ENCODE data around the gene CHMP2B.

DNA sequence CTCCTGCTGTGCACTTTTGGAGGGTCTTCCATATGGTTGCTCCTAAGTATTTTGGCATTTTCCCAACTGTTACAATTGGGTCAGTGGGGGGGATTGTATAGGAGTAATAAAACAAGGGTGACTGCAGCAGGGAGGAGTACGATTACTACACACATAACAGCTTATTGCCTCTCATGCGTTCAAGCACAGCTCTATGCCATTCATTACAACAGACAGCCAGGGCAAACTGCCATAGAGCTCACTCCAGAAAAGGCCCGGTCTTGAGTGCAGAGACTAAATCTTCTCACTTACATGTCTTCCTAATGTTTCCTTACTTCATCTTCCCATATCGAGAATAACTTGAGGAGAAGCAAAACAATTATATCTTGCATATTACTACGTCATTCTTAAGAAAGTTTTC is 1.4 kb upstream of the CHMP2B start:
- TF ChIP-seq, protein P1, sequence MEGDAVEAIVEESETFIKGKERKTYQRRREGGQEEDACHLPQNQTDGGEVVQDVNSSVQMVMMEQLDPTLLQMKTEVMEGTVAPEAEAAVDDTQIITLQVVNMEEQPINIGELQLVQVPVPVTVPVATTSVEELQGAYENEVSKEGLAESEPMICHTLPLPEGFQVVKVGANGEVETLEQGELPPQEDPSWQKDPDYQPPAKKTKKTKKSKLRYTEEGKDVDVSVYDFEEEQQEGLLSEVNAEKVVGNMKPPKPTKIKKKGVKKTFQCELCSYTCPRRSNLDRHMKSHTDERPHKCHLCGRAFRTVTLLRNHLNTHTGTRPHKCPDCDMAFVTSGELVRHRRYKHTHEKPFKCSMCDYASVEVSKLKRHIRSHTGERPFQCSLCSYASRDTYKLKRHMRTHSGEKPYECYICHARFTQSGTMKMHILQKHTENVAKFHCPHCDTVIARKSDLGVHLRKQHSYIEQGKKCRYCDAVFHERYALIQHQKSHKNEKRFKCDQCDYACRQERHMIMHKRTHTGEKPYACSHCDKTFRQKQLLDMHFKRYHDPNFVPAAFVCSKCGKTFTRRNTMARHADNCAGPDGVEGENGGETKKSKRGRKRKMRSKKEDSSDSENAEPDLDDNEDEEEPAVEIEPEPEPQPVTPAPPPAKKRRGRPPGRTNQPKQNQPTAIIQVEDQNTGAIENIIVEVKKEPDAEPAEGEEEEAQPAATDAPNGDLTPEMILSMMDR (IDR thresholded peaks at IDR 0.05; ENCODE audit: insufficient read depth, low read depth, low read length): no peak
- no peak for TF ChIP-seq EZH2 (IDR thresholded peaks at IDR 0.05; ENCODE audit: insufficient read depth, low read length)
